IMR-90 (cell line): Measurements from ENCODE around the gene MAPKAP1. TPM values are rescaled to one million over a fixed set of nuclear protein-coding genes. Genes with fewer than 3 reads are reported as not detected.

ENCODE experiments used
- ATAC-seq: fragments of 200-7000 bp; cut with Tn5 transposase; 2 replicates; pipeline ENCODE4 v1.9.1; 2020; ENCODE audit warnings: low read depth, mild to moderate bottlenecking, moderate library complexity
- BruUV-seq: library from RNA; stranded (reverse); fragments of 400-500 nt; replicated peaks from 2 replicates; lab custom pipeline; 2021; lab: Mats Ljungman, UMichigan
- CTCF ChIA-PET: fragments of 300-600 bp; formaldehyde crosslinking; extraction: SDS; loops from one replicate; lab custom pipeline; 2021; ENCODE audit warnings: antibody characterized with exemption; lab: Yijun Ruan, JAX
- POLR2A ChIA-PET: fragments of 300-600 bp; sonication (Branson Sonifier 250); formaldehyde crosslinking; loops from one replicate; lab custom pipeline; 2022; ENCODE audit warnings: antibody characterized with exemption; ENCODE audit not compliant: unreplicated experiment; lab: Charles Lee
- DNase-seq: peaks from one replicate; pipeline ENCODE4 v3.0.0; 2013
- H2AFZ ChIP-seq: replicated peaks from 2 replicates; pipeline ENCODE3; 2013; ENCODE audit warnings: low read length, mild to moderate bottlenecking; ENCODE audit not compliant: poor library complexity
- H2AK5ac ChIP-seq: 2 replicates; pipeline ENCODE4 v1.6.1; 2013; ENCODE audit warnings: low read depth, low read length, inconsistent platforms
- H2AK9ac ChIP-seq: replicated peaks from 2 replicates; pipeline ENCODE3; 2013; ENCODE audit warnings: mild to moderate bottlenecking, low read depth, low read length, moderate library complexity; ENCODE audit not compliant: poor library complexity
- H2BK120ac ChIP-seq: 2 replicates; pipeline ENCODE4 v1.6.1; 2013; ENCODE audit warnings: low read depth, low read length, inconsistent platforms
- H2BK15ac ChIP-seq: 3 replicates; pipeline ENCODE4 v1.6.1; 2013; ENCODE audit warnings: low read depth, low read length, inconsistent platforms
- H2BK20ac ChIP-seq: 2 replicates; pipeline ENCODE4 v1.6.1; 2013; ENCODE audit warnings: low read depth, mild to moderate bottlenecking, inconsistent platforms, low read length, moderate library complexity
- H2BK5ac ChIP-seq: 2 replicates; pipeline ENCODE4 v1.6.1; 2013; ENCODE audit warnings: mild to moderate bottlenecking, low read depth, low read length, inconsistent platforms; ENCODE audit not compliant: poor library complexity, severe bottlenecking
- H3K14ac ChIP-seq: replicated peaks from 2 replicates; pipeline ENCODE4 v1.6.1; 2013; ENCODE audit warnings: low read depth, low read length, inconsistent platforms
- H3K18ac ChIP-seq: 2 replicates; pipeline ENCODE4 v1.6.1; 2013; ENCODE audit warnings: low read depth, low read length, control low read depth
- H3K23ac ChIP-seq: 2 replicates; pipeline ENCODE4 v1.6.1; 2013; ENCODE audit warnings: low read depth, low read length, inconsistent platforms
- H3K27ac ChIP-seq: 2 replicates; pipeline ENCODE4 v1.5.1; 2013; ENCODE audit warnings: mild to moderate bottlenecking, control low read depth, low read length; ENCODE audit not compliant: insufficient read depth
- H3K27me3 ChIP-seq: 2 replicates; pipeline ENCODE4 v1.6.1; 2013; ENCODE audit warnings: low read length; ENCODE audit not compliant: control insufficient read depth, insufficient read depth
- H3K36me3 ChIP-seq: 2 replicates; pipeline ENCODE4 v1.6.1; 2013; ENCODE audit warnings: low read length, mixed read lengths; ENCODE audit not compliant: control insufficient read depth, insufficient read depth
- H3K4ac ChIP-seq: 2 replicates; pipeline ENCODE4 v1.6.1; 2013; ENCODE audit warnings: low read depth, low read length, inconsistent platforms
- H3K4me1 ChIP-seq: 2 replicates; pipeline ENCODE4 v1.6.1; 2013; ENCODE audit warnings: low read length, mixed read lengths; ENCODE audit not compliant: control insufficient read depth, insufficient read depth
- H3K4me2 ChIP-seq: 2 replicates; pipeline ENCODE4 v1.6.1; 2013; ENCODE audit warnings: low read depth, mild to moderate bottlenecking, control low read depth, low read length, moderate library complexity
- H3K4me3 ChIP-seq: 2 replicates; pipeline ENCODE4 v1.5.1; 2013; ENCODE audit warnings: low read depth, mild to moderate bottlenecking, control low read depth, low read length, moderate library complexity; ENCODE audit not compliant: insufficient read depth
- H3K56ac ChIP-seq: 2 replicates; pipeline ENCODE4 v1.6.1; 2013; ENCODE audit warnings: low read length, inconsistent platforms; ENCODE audit not compliant: insufficient read depth; ENCODE audit errors: extremely low read depth
- H3K79me1 ChIP-seq, 2 experiments: 2 replicates each; pipeline ENCODE4 v1.6.1; 2013; ENCODE audit warnings: low read length in 2 of 2, inconsistent platforms in 1 of 2, low read depth in 1 of 2
- H3K9ac ChIP-seq: 2 replicates; pipeline ENCODE4 v1.6.1; 2013; ENCODE audit warnings: low read depth, low read length, control low read depth
- H3K9me1 ChIP-seq: 2 replicates; pipeline ENCODE4 v1.6.1; 2013; ENCODE audit warnings: low read length, inconsistent platforms; ENCODE audit not compliant: insufficient read depth
- H3K9me3 ChIP-seq: 2 replicates; pipeline ENCODE4 v1.6.1; 2013; ENCODE audit warnings: low read length; ENCODE audit not compliant: control insufficient read depth, insufficient read depth
- H4K20me1 ChIP-seq: 2 replicates; pipeline ENCODE4 v1.6.1; 2013; ENCODE audit warnings: low read length, inconsistent platforms; ENCODE audit not compliant: insufficient read depth
- H4K5ac ChIP-seq: 2 replicates; pipeline ENCODE4 v1.6.1; 2013; ENCODE audit warnings: mild to moderate bottlenecking, low read depth, low read length, control low read depth
- H4K8ac ChIP-seq, 2 experiments: 2 replicates each; pipeline ENCODE4 v1.6.1; 2013; ENCODE audit warnings: low read depth in 2 of 2, low read length in 2 of 2, control low read depth in 1 of 2, inconsistent platforms in 1 of 2
- H4K91ac ChIP-seq: 2 replicates; pipeline ENCODE4 v1.6.1; 2013; ENCODE audit warnings: low read depth, low read length, inconsistent platforms; ENCODE audit not compliant: insufficient read depth
- CEBPB ChIP-seq: IDR thresholded peaks from 2 replicates; pipeline ENCODE4 v1.6.1; 2012; ENCODE audit warnings: low read depth, low read length, improper control_type of control experiment
- CTCF ChIP-seq: conservative IDR thresholded peaks from 2 replicates; pipeline ENCODE4 v1.5.1; 2012; ENCODE audit warnings: mild to moderate bottlenecking, low read depth, low read length, improper control_type of control experiment
- MAFK ChIP-seq: IDR thresholded peaks from 2 replicates; pipeline ENCODE4 v1.6.1; 2012; ENCODE audit warnings: low read depth, low read length, improper control_type of control experiment
- WGBS, 2 experiments: methylation state at CpG; one replicate each; pipeline versions ENCODE4 v1.1.5 to v1.1.7; 2013; ENCODE audit warnings: missing lambda C conversion rate in 2 of 2; ENCODE audit not compliant: insufficient read length in 1 of 2; ENCODE audit errors: extremely low coverage in 2 of 2; 5-methylcytosine and 5-hydroxymethylcytosine counted together
- dilution Hi-C: fragments of 300-500 bp; cut with HindIII; formaldehyde crosslinking; loops from one replicate; pipeline ENCODE4 v1.14.3; 2018; ENCODE audit warnings: low sequenced_read_pairs; ENCODE audit not compliant: unreplicated experiment
- in situ Hi-C: fragments of 300-500 bp; cut with MboI; formaldehyde crosslinking; loops from 3 replicates; pipeline ENCODE4 v1.14.3; 2019; ENCODE audit warnings: low sequenced_read_pairs, inconsistent platforms, mixed read lengths
- intact Hi-C: fragments of 100-400 bp; cut with micrococcal nuclease; formaldehyde crosslinking; loops from 2 replicates; pipeline ENCODE4 v1.10.0; 2022
- polyA plus RNA-seq, 3 experiments: library from polyadenylated mRNA; depleted of rRNA; stranded (reverse); fragments of >200 nt; gene quantifications; 2 replicates each; pipeline ENCODE4 v1.2.3, GENCODE V29; 2012; ENCODE audit warnings: low replicate concordance in 1 of 3
- total RNA-seq: library from RNA; depleted of rRNA; stranded (reverse); fragments of >200 nt; gene quantifications from 2 replicates; pipeline ENCODE4 v1.2.3, GENCODE V29; 2012

The MAPKAP1 gene
- total and polyA plus RNA-seq, 2 of the 4 experiments (the other 2 are of a cell fraction): 87.2 to 158 TPM

- no peak for TF ChIP-seq MAFK
These were observed 212.9 kb downstream of the MAPKAP1 start (continued) for GRCh38 chr9:125493881-125494652.

DNA sequence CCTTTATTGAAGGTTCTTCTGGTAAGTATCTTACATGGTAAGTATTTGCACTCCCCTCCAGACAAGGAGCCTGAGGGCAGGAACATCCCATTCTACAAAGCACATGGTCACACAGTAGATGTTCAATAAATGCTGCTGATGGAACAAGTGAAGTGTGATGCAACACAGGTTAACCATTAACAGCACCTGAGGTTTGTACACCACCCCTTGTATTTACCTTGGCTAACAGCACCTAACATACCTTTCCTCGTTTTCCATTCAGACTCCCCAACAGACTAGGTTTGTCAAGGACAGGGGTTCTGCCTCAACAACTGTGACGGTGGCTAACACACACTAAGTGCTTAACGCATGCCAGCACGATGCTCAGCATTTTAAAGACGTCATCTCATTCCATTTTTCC, 213.6 kb downstream of the MAPKAP1 start:
- dilution Hi-C loops: no loop called here
- Histone ChIP-seq H3K4me2 (no peak overlapping the region), H3K18ac (no peak overlapping the region), H4K8ac (peak overlapping the region in 1 of 2 experiments; percentile 4; a peak in 1 of 4 replicates), H3K27ac (no peak overlapping the region), H2BK20ac (no peak overlapping the region), H4K20me1 (no peaks in the 10 kb centered on the region), H2AK5ac (peak overlapping the region; percentile 22; the same call in 1 of the 2 replicates), H2AK9ac (no peak overlapping the region), H3K9ac (no peak overlapping the region), H3K9me1 (peaks cover 13% of the 10 kb centered on the region), H3K9me3 (no peaks in the 10 kb centered on the region), H3K56ac (no peak overlapping the region), H3K14ac (0 out of 2 replicates have a peak overlapping the region, but pooled peaks have one; percentile 11), H2AFZ (no peak overlapping the region), H3K79me1 (peaks cover 13 to 27% of the 10 kb centered on the region in 2 experiments; a peak in 3 of 4 replicates), H4K5ac (no peak overlapping the region), H4K91ac (0 out of 2 replicates have a peak overlapping the region, but pooled peaks have one; percentile 1), H2BK5ac (no peak overlapping the region), H3K4me3 (no peak overlapping the region), H3K4ac (peak overlapping the region; percentile 17; the same call in 1 of the 2 replicates), H3K36me3 (no peaks in the 10 kb centered on the region), H2BK15ac (no peak overlapping the region), H3K27me3 (no peaks in the 10 kb centered on the region), H3K23ac (no peak overlapping the region), H3K4me1 (peaks cover 8% of the 10 kb centered on the region), H2BK120ac (no peak overlapping the region)
- ChIA-PET POLR2A (no interaction called here), CTCF (no interaction called here)
- ATAC-seq: no peak
- DNase-seq: no peak
- TF ChIP-seq CTCF (no peak), CEBPB (0 out of 2 replicates have a peak, but pooled peaks have one; percentile 12)
- no TSS peak for BruUV-seq
- in situ Hi-C loops: no loop called here
- intact Hi-C loops: no loop called here
- no CpG with 5 or more reads among the region's 5 CpGs for WGBS, 2 experiments
